H1 (cell line): ENCODE measurements around the gene NWD2. TPM values are rescaled to one million over a fixed set of nuclear protein-coding genes. Genes with fewer than 3 reads are reported as not detected.

Source experiments
- CTCF ChIA-PET: fragments of 300-600 bp; sonication (Branson Sonifier 250); formaldehyde crosslinking; loops from one replicate; lab custom pipeline; 2021; ENCODE audit not compliant: partially characterized antibody; lab: Charles Lee
- POLR2A ChIA-PET: fragments of 300-600 bp; sonication (Branson Sonifier 250); formaldehyde crosslinking; loops from one replicate; lab custom pipeline; 2021; ENCODE audit warnings: inconsistent platforms; ENCODE audit not compliant: partially characterized antibody; lab: Charles Lee
- DNase-seq, 2 experiments: peaks; one replicate each; pipeline versions ENCODE4 v3.0.0 to v3.0.0-alpha.2; 2010 to 2022; ENCODE audit warnings: low spot score in 2 of 2, low read depth in 1 of 2, mixed read lengths in 1 of 2
- FAIRE-seq: peaks from 2 replicates; lab custom pipeline; 2011; peaks lifted over from hg19 to GRCh38; lab: Jason Lieb, UNC
- H2AFZ ChIP-seq: 2 replicates; pipeline ENCODE4 v1.8.1; 2012; ENCODE audit warnings: low read length, inconsistent platforms
- H2AK5ac ChIP-seq: 2 replicates; pipeline ENCODE4 v1.6.1; 2013; ENCODE audit warnings: low read depth, low read length
- H2BK120ac ChIP-seq: replicated peaks from 2 replicates; pipeline ENCODE3; 2013; ENCODE audit warnings: low read depth, low read length, inconsistent platforms
- H2BK12ac ChIP-seq: 2 replicates; pipeline ENCODE4 v1.6.1; 2013; ENCODE audit warnings: low read depth, low read length
- H2BK15ac ChIP-seq: 2 replicates; pipeline ENCODE4 v1.6.1; 2013; ENCODE audit warnings: low read length
- H2BK20ac ChIP-seq: 2 replicates; pipeline ENCODE4 v1.6.1; 2013; ENCODE audit warnings: low read length
- H2BK5ac ChIP-seq: 2 replicates; pipeline ENCODE4 v1.6.1; 2013; ENCODE audit warnings: low read depth, low read length
- H3K14ac ChIP-seq: 2 replicates; pipeline ENCODE4 v1.6.1; 2013; ENCODE audit warnings: inconsistent platforms; ENCODE audit not compliant: insufficient read length
- H3K18ac ChIP-seq: 2 replicates; pipeline ENCODE4 v1.6.1; 2013; ENCODE audit warnings: low read length; ENCODE audit errors: extremely low read depth
- H3K23ac ChIP-seq: 2 replicates; pipeline ENCODE4 v1.6.1; 2013; ENCODE audit warnings: inconsistent platforms; ENCODE audit not compliant: insufficient read length
- H3K23me2 ChIP-seq: 2 replicates; pipeline ENCODE4 v1.6.1; 2013; ENCODE audit warnings: low read depth, low read length
- H3K27ac ChIP-seq: 2 replicates; pipeline ENCODE4 v1.6.1; 2011; ENCODE audit warnings: low read depth, low read length, inconsistent platforms
- H3K27me3 ChIP-seq, 4 experiments: replicated peaks in 1 of 4; 1 replicate in 1 of 4; 2 replicates in 3 of 4; pipeline versions ENCODE4 v1.6.1 to v1.8.1; 2011 to 2013; ENCODE audit warnings: low read length in 3 of 4, mild to moderate bottlenecking in 3 of 4, inconsistent platforms in 2 of 4, mixed read lengths in 2 of 4, moderate library complexity in 1 of 4; ENCODE audit not compliant: control insufficient read depth in 3 of 4, insufficient read depth in 3 of 4; ENCODE audit errors: extremely low read depth in 1 of 4
- H3K36me3 ChIP-seq, 4 experiments: 2 replicates each; pipeline versions ENCODE4 v1.6.1 to v1.8.1; 2011 to 2013; ENCODE audit warnings: mild to moderate bottlenecking in 4 of 4, low read length in 3 of 4, moderate library complexity in 2 of 4, control low read depth in 1 of 4, inconsistent platforms in 1 of 4; ENCODE audit not compliant: insufficient read depth in 4 of 4, control insufficient read depth in 2 of 4
- H3K4ac ChIP-seq: replicated peaks from 2 replicates; pipeline ENCODE3; 2013; ENCODE audit warnings: low read length, low read depth, mixed read lengths, inconsistent platforms; ENCODE audit not compliant: insufficient read length
- H3K4me1 ChIP-seq, 4 experiments: replicated peaks in 1 of 4; 1 replicate in 1 of 4; 2 replicates in 3 of 4; pipeline versions ENCODE4 v1.6.1 to v1.8.1; 2011 to 2013; ENCODE audit warnings: low read length in 3 of 4, inconsistent platforms in 2 of 4, mixed read lengths in 1 of 4; ENCODE audit not compliant: insufficient read depth in 4 of 4, control insufficient read depth in 3 of 4
- H3K4me2 ChIP-seq, 2 experiments: 2 replicates each; pipeline versions ENCODE4 v1.6.1 to v1.8.1; 2011 to 2013; ENCODE audit warnings: low read depth in 2 of 2, low read length in 2 of 2, control low read depth in 1 of 2, inconsistent platforms in 1 of 2, mild to moderate bottlenecking in 1 of 2; ENCODE audit not compliant: insufficient read depth in 1 of 2
- H3K4me3 ChIP-seq, 4 experiments: fragments of 200-600, 300-600 bp in 1 of 4; sonication (generic), shearing (Covaris generic), sonication (Bioruptor Twin) in 1 of 4; 2 replicates each; pipeline versions ENCODE4 v1.5.1 to v1.8.1; 2011 to 2016; ENCODE audit warnings: low read length in 4 of 4, low read depth in 3 of 4, control low read depth in 2 of 4, inconsistent platforms in 2 of 4, mild to moderate bottlenecking in 2 of 4, mixed read lengths in 1 of 4, moderate library complexity in 1 of 4; ENCODE audit not compliant: insufficient read depth in 2 of 4; ENCODE audit errors: extremely low read depth in 1 of 4
- H3K56ac ChIP-seq: replicated peaks from 2 replicates; pipeline ENCODE3; 2013; ENCODE audit warnings: low read depth, mild to moderate bottlenecking, mixed read lengths, low read length, inconsistent platforms; ENCODE audit not compliant: insufficient read length
- H3K79me1 ChIP-seq: 2 replicates; pipeline ENCODE4 v1.6.1; 2013; ENCODE audit warnings: low read depth, low read length, control low read depth
- H3K79me2 ChIP-seq, 2 experiments: 2 replicates each; pipeline versions ENCODE4 v1.6.1 to v1.8.1; 2012 to 2013; ENCODE audit warnings: low read length in 2 of 2, mild to moderate bottlenecking in 2 of 2, inconsistent platforms in 1 of 2; ENCODE audit not compliant: insufficient read depth in 2 of 2, control insufficient read depth in 1 of 2
- H3K9ac ChIP-seq, 4 experiments: replicated peaks in 1 of 4; 1 replicate in 1 of 4; 2 replicates in 3 of 4; pipeline versions ENCODE4 v1.6.1 to v1.8.1; 2011 to 2013; ENCODE audit warnings: low read depth in 3 of 4, low read length in 3 of 4, control low read depth in 2 of 4, mild to moderate bottlenecking in 2 of 4, moderate library complexity in 2 of 4, inconsistent platforms in 1 of 4; ENCODE audit errors: extremely low read depth in 1 of 4
- H3K9me3 ChIP-seq, 2 experiments: 2 replicates each; pipeline versions ENCODE4 v1.6.1 to v1.8.1; 2012 to 2013; ENCODE audit warnings: mild to moderate bottlenecking in 2 of 2, moderate library complexity in 2 of 2, control low read depth in 1 of 2, inconsistent platforms in 1 of 2, low read depth in 1 of 2, low read length in 1 of 2, mixed read lengths in 1 of 2; ENCODE audit not compliant: insufficient read depth in 2 of 2
- H4K20me1 ChIP-seq, 2 experiments: replicated peaks in 1 of 2; 2 replicates each; pipeline versions ENCODE3 to v1.8.1; 2011 to 2013; ENCODE audit warnings: inconsistent platforms in 2 of 2, low read length in 2 of 2, mild to moderate bottlenecking in 1 of 2; ENCODE audit not compliant: insufficient read depth in 2 of 2, control insufficient read depth in 1 of 2
- H4K5ac ChIP-seq: 2 replicates; pipeline ENCODE4 v1.6.1; 2013; ENCODE audit warnings: low read length, low read depth, mixed read lengths, inconsistent platforms; ENCODE audit not compliant: insufficient read length
- H4K8ac ChIP-seq: 2 replicates; pipeline ENCODE4 v1.8.0; 2013; ENCODE audit warnings: mild to moderate bottlenecking, moderate library complexity, low read length, inconsistent platforms; ENCODE audit not compliant: insufficient read depth; ENCODE audit errors: extremely low read depth
- H4K91ac ChIP-seq: replicated peaks from 2 replicates; pipeline ENCODE3; 2013; ENCODE audit warnings: low read length, mixed read lengths, inconsistent platforms; ENCODE audit not compliant: insufficient read length
- ASH2L ChIP-seq: fragments of 200-600, 300-600 bp; sonication (generic); IDR thresholded peaks from one replicate; pipeline ENCODE4 v1.7.1; 2017; ENCODE audit warnings: low read length
- CBX8 ChIP-seq: fragments of 300-800, 300-1000 bp; sonication (generic); IDR thresholded peaks from 2 replicates; pipeline ENCODE4 v1.7.1; 2016; ENCODE audit warnings: low read depth, low read length, borderline replicate concordance
- CTCF ChIP-seq, 3 experiments: IDR thresholded peaks; 1 replicate in 2 of 3; 2 replicates in 1 of 3; pipeline versions ENCODE4 v1.5.1 to v1.6.1; 2011; ENCODE audit warnings: low read length in 3 of 3, mild to moderate bottlenecking in 3 of 3, inconsistent platforms in 2 of 3, low read depth in 1 of 3, moderate library complexity in 1 of 3; ENCODE audit not compliant: insufficient read depth in 1 of 3; ENCODE audit errors: control extremely low read depth in 1 of 3
- FOSL1 ChIP-seq: IDR thresholded peaks from 2 replicates; pipeline ENCODE4 v1.6.1; 2011; ENCODE audit warnings: mild to moderate bottlenecking, low read depth, low read length, moderate library complexity; ENCODE audit not compliant: insufficient read depth
- MAFK ChIP-seq: IDR thresholded peaks from 2 replicates; pipeline ENCODE4 v1.6.1; 2012; ENCODE audit warnings: low read depth, mild to moderate bottlenecking, improper control_type of control experiment, low read length
- NANOG ChIP-seq: IDR thresholded peaks from 2 replicates; pipeline ENCODE4 v1.6.1; 2011; ENCODE audit warnings: low read length, low read depth, mild to moderate bottlenecking, inconsistent platforms; ENCODE audit not compliant: insufficient read depth, poor library complexity, severe bottlenecking
- POLR2AphosphoS5 ChIP-seq: IDR thresholded peaks from 2 replicates; pipeline ENCODE4 v1.6.1; 2011; ENCODE audit warnings: low read depth, low read length
- POU5F1 ChIP-seq: IDR thresholded peaks from 2 replicates; pipeline ENCODE4 v1.6.1; 2011; ENCODE audit warnings: low read depth, mild to moderate bottlenecking, low read length, moderate library complexity
- RFX5 ChIP-seq: IDR thresholded peaks from 2 replicates; pipeline ENCODE4 v1.6.1; 2011; ENCODE audit warnings: low read depth, low read length, improper control_type of control experiment, borderline replicate concordance
- SAP30 ChIP-seq: fragments of 300-600 bp; sonication (generic); IDR thresholded peaks from 2 replicates; pipeline ENCODE4 v1.7.1; 2012; ENCODE audit warnings: low read length, moderate library complexity, mild to moderate bottlenecking, inconsistent platforms; ENCODE audit not compliant: insufficient read depth, insufficient replicate concordance
- TAF1 ChIP-seq: IDR thresholded peaks from 2 replicates; pipeline ENCODE4 v1.6.1; 2011; ENCODE audit warnings: mild to moderate bottlenecking, low read depth, low read length
- TBP ChIP-seq: IDR thresholded peaks from 2 replicates; pipeline ENCODE4 v1.6.1; 2011; ENCODE audit warnings: low read depth, low read length, improper control_type of control experiment
- WGBS, 2 experiments: shearing (Covaris generic) in 1 of 2; methylation state at CpG; one replicate each; pipeline versions ENCODE4 v1.1.6 to v1.1.7; 2013 to 2015; ENCODE audit warnings: low lambda C conversion rate in 2 of 2, mixed read lengths in 2 of 2, inconsistent platforms in 1 of 2, low coverage in 1 of 2, missing lambda C conversion rate in 1 of 2; ENCODE audit not compliant: insufficient replicate concordance in 2 of 2, insufficient coverage in 1 of 2, insufficient read length in 1 of 2; ENCODE audit errors: extremely low coverage in 1 of 2, missing lambda C conversion rate in 1 of 2; 5-methylcytosine and 5-hydroxymethylcytosine counted together
- polyA plus RNA-seq, 7 experiments: library from polyadenylated mRNA; depleted of rRNA in 3 of 7; stranded (reverse) in 5 of 7; unstranded in 2 of 7; fragments of >200 nt in 5 of 7; fragments of 200-250 nt in 2 of 7; gene quantifications; 1 replicate in 5 of 7; 2 replicates in 1 of 7; 4 replicates in 1 of 7; pipeline versions ENCODE4 v1.2.1 to v1.2.3, GENCODE V29; 2011 to 2013; ENCODE audit warnings: missing spikeins in 2 of 7, mixed read lengths in 2 of 7
- total RNA-seq: library from RNA; stranded (reverse); fragmentation: NEBNext Ultra II Directional; extraction: Animal tissue kit (Norgen Biotek cat#: 25700); gene quantifications from 2 replicates; pipeline ENCODE4 v1.2.1, GENCODE V29; 2021

NWD2 gene
- total and polyA plus RNA-seq, 2 of the 8 experiments (the other 6 are each of a cell fraction or from before 2014, with no cell fraction given): under 0.01 TPM; not detected in 1

- Histone ChIP-seq H3K4ac (no peak overlapping the region), H3K27me3 (no peaks in the 10 kb centered on the region; a peak in 1 of 7 replicates), H3K79me2 (no peaks in the 10 kb centered on the region), H4K5ac (no peak overlapping the region), H4K20me1 (no peaks in the 10 kb centered on the region), H4K91ac (no peak overlapping the region), H2BK20ac (no peak overlapping the region), H2AK5ac (no peak overlapping the region), H3K4me3 (no peak overlapping the region), H3K4me2 (no peak overlapping the region), H2BK120ac (no peak overlapping the region), H4K8ac (no peak overlapping the region), H3K27ac (no peak overlapping the region), H2BK15ac (no peak overlapping the region), H2AFZ (no peak overlapping the region), H3K79me1 (no peaks in the 10 kb centered on the region), H3K14ac (no peak overlapping the region), H3K4me1 (no peaks in the 10 kb centered on the region), H3K56ac (no peak overlapping the region), H2BK12ac (no peak overlapping the region), H2BK5ac (no peak overlapping the region), H3K23ac (no peak overlapping the region), H3K36me3 (no peaks in the 10 kb centered on the region), H3K9ac (no peak overlapping the region), H3K23me2 (no peaks in the 10 kb centered on the region), H3K18ac (no peak overlapping the region), H3K9me3 (no peaks in the 10 kb centered on the region)
- no peak for FAIRE-seq
- CTCF ChIA-PET: interaction anchor here (0.8 to 1.6 kb wide), 4 partner anchors 13 to 25 kb away, joined by 3 to 4 read pairs (median 4); no protein-coding TSS in a partner anchor
- no peak for TF ChIP-seq NANOG
- TF ChIP-seq CTCF (IDR thresholded peaks at IDR 0.05; ENCODE audit: control extremely low read depth in 1 of 3, insufficient read depth in 1 of 3, low read depth in 1 of 3, low read length in 3 of 3): no peak
- no peak for TF ChIP-seq POLR2AphosphoS5
- TF ChIP-seq RFX5: no peak
- no peak for TF ChIP-seq TBP
- no peak for TF ChIP-seq MAFK
- TF ChIP-seq POU5F1: no peak
- no peak for TF ChIP-seq ASH2L
- no peak for TF ChIP-seq TAF1
- no peak for TF ChIP-seq CBX8
- TF ChIP-seq SAP30: no peak
- TF ChIP-seq FOSL1: no peak
- DNase-seq: no peak
- POLR2A ChIA-PET: no interaction called here
- WGBS, 2 experiments: 90% methylated on average over 2 of the region's 2 CpGs; no CpG with 5 or more reads in 1 of the 2 experiments
Measured at GRCh38 chr4:37219990-37220389, 24.6 kb upstream of the NWD2 start.
